ENCODE data around the gene MTSS2. TPM values are rescaled to one million over a fixed set of nuclear protein-coding genes. Genes with fewer than 3 reads are reported as not detected.

MTSS2 gene
- total RNA-seq, 1 experiment from 2014 or later, result 52.0 TPM

Other genes with a start within 250 kb of the MTSS2 start
- 8.9 and 9.2 TPM in 2 replicates for gene ST3GAL2, start 247.0 kb downstream of the MTSS2 start, total RNA-seq (2014; rRNA removed; shearing (Covaris generic); ENCODE audit: low replicate concordance)
- 1.0 and 6.3 TPM in 2 replicates for gene FCSK, start 231.5 kb downstream of the MTSS2 start, total RNA-seq (2014; rRNA removed; shearing (Covaris generic); ENCODE audit: low replicate concordance)
- 48.5 and 61.4 TPM in 2 replicates for gene COG4, start 162.5 kb downstream of the MTSS2 start, total RNA-seq (2014; rRNA removed; shearing (Covaris generic); ENCODE audit: low replicate concordance)
- gene SF3B3, start 162.2 kb downstream of the MTSS2 start, total RNA-seq (2014; rRNA removed; shearing (Covaris generic); ENCODE audit: low replicate concordance), result 23.0 and 35.7 TPM in 2 replicates
- 1.4 and 2.2 TPM in 2 replicates for gene IL34, start 39.5 kb downstream of the MTSS2 start, total RNA-seq (2014; rRNA removed; shearing (Covaris generic); ENCODE audit: low replicate concordance)
- gene VAC14, start 115.1 kb upstream of the MTSS2 start, total RNA-seq (2014; rRNA removed; shearing (Covaris generic); ENCODE audit: low replicate concordance), result 8.9 and 15.4 TPM in 2 replicates